Mononuclear cell (primary cell): ENCODE data around the gene CACNA2D3. TPM values are rescaled to one million over a fixed set of nuclear protein-coding genes. Genes with fewer than 3 reads are reported as not detected.
A peak's percentile ranks its signal among the peaks of the same experiment; 100 is the strongest.

Source experiments
- H3K27me3 ChIP-seq: 2 replicates; pipeline ENCODE4 v1.6.0; 2011; ENCODE audit warnings: low read length, control low read depth; ENCODE audit not compliant: insufficient read depth
- H3K4me1 ChIP-seq: 2 replicates; pipeline ENCODE4 v1.5.1; 2011; ENCODE audit warnings: mild to moderate bottlenecking, low read length, control low read depth; ENCODE audit not compliant: insufficient read depth
- H3K4me3 ChIP-seq: 2 replicates; pipeline ENCODE4 v1.5.1; 2011; ENCODE audit warnings: mild to moderate bottlenecking, low read length, moderate library complexity
- H3K9me3 ChIP-seq: 2 replicates; pipeline ENCODE4 v1.5.1; 2011; ENCODE audit warnings: low read depth, mild to moderate bottlenecking, control low read depth, low read length
- total RNA-seq: library from RNA; depleted of rRNA; stranded (reverse); fragments of >200 nt; gene quantifications from one replicate; pipeline ENCODE4 v1.2.3, GENCODE V29; 2012

CACNA2D3 gene
- total RNA-seq, 1 donor: 2.0 TPM

DNA sequence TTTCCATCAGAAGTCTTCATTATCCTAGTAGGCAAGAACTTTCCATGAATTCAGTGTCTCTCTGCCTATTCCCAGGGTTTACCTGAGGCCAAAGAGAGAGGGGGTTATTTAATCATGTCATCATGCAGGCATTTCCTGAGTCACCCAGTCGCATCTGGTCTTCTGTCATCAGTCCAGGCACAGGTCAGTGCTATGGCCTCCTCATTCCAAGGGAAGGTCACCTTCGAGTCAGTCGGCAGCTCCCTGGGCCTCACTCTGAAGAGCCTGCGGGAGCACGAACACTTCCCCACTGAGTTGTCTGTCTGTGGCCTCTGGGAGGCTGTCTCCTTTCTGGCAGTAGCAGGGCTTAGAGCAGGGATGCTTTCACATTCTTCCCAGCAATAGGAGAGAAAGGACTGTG is 831.7 kb downstream of the CACNA2D3 start:
- no peaks in the 10 kb centered on the region for H3K9me3 ChIP-seq

DNA sequence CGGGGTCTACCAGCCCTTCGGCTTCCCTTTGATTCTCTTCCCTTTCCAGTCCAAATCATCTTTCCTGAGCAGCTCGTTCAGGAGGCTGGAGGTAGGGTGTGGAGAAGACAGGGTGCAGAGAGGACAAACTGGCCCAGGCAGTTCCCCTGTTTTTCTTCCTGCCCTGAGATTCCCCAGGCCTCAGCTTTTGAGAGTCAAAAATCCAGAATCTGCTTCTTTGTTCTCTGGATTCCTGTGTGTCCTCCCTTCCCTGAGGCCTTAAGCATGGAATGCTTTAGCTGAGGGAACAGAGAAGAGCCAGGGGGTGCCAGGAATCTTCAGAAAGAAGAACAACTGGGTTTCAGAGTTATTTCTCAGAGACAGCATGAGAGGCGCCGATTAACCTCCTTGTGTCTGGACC is 832.2 kb downstream of the CACNA2D3 start:
- Histone ChIP-seq H3K4me3 (no peak overlapping the region), H3K9me3 (no peaks in the 10 kb centered on the region), H3K4me1 (no peaks in the 10 kb centered on the region), H3K27me3 (no peaks in the 10 kb centered on the region)

More for the DNA sequence above, 831.7 kb downstream of the CACNA2D3 start:
- H3K4me3 ChIP-seq: no peak overlapping the region
- no peaks in the 10 kb centered on the region for H3K27me3 ChIP-seq
- no peaks in the 10 kb centered on the region for H3K4me1 ChIP-seq

DNA sequence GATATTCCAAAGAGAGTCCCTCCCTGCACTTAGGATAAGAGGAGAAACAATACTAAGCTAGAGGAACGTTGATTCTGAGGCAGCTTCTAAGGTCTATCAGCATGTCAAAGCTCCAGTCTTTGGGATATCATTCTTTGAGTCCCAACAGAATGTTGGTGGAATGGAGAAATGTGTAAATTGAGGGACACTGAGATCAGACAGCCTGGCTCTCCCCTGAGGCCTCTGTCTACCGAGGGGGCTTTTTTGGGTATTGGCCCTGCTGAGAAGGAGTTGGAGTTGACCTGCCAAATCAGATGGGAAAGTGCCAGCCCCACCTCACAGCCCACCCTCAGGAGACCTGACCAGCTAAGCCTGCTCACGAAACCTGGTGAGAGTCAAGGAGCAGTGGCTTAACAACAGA is 833.1 kb downstream of the CACNA2D3 start:
- Histone ChIP-seq H3K4me1 (no peaks in the 10 kb centered on the region), H3K9me3 (no peaks in the 10 kb centered on the region), H3K27me3 (no peaks in the 10 kb centered on the region), H3K4me3 (no peak overlapping the region)

DNA sequence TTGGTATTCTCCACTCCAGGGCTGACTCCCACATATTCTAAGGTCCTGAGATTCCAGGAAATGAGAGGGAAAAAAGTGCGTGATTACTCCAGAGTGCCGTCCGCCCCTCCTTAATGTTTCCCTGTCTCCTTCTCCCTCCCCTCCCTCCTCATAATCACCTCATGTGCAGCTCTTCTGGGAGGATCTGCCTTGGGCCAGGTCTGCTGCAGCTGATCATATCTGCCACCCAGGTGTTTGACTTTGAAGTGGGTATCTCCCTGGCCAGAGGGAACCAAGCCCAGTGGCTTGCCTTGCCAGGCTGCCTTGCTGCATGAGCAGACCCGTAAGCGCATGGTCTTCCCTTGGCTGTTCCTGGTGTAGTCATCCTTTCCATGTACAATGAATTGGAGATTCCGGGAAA is 833.6 kb downstream of the CACNA2D3 start:
- Histone ChIP-seq H3K27me3 (no peaks in the 10 kb centered on the region), H3K9me3 (no peaks in the 10 kb centered on the region), H3K4me1 (no peaks in the 10 kb centered on the region), H3K4me3 (no peak overlapping the region)

DNA sequence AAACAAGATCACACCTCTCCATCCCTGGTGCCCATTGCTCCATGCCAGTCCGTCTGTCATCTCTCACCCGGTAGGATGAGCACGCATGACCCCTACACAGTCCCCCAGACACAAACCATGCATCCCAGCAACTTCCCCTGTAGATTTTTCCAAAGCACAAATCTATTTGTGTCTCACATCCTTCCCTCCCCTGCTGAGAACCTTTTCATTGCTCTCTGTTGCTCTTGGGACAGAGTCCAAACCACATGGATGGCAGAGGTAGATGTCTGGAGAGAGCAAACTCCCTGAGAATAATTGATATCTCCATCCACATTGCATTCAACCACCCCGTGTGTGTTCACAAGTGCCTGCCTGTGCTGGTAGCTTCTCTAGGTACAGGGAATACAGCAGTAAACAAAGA is 835.4 kb downstream of the CACNA2D3 start:
- Histone ChIP-seq H3K9me3 (no peaks in the 10 kb centered on the region), H3K4me1 (no peaks in the 10 kb centered on the region), H3K4me3 (no peak overlapping the region), H3K27me3 (no peaks in the 10 kb centered on the region)

DNA sequence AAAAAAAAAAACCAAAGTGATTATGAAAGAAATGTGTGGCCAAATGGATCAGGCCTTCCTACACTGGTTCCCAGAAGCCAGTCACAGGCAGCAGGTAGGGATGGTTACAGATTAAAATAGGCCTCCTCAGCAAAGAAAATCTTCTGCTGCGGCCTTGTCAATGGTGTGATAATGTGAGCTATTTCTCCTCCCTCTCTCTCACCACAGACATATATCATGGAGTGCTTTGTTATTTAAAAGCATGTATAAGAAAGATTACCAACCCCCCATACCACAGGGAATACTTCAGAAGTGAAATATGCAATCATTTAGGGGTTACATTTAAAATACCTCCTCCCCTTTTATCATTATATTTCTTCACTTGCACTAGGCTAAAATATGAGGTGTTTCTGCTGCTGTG is 837.7 kb downstream of the CACNA2D3 start:
- Histone ChIP-seq H3K9me3 (no peaks in the 10 kb centered on the region), H3K4me3 (no peak overlapping the region), H3K4me1 (peaks cover 21% of the 10 kb centered on the region), H3K27me3 (no peaks in the 10 kb centered on the region)

DNA sequence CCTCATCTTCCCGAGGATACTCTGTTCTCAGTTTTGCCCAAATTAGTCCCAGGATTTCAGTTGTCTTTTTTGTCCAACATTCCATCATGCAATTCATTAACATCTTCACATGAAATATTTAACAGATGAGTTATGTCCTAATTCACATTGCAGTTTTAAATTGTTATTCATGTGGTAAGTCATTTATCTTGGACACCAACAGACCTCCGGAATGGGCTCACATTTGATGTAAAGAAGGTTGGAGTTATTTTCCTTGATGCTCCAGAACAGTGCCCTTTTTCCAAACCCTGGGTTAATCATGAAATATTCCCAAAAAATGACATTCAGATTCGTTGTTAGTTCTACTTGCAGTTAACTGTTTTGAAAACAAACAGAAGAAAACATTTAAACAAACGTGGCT is 838.3 kb downstream of the CACNA2D3 start:
- H3K9me3 ChIP-seq: no peaks in the 10 kb centered on the region
- no peaks in the 10 kb centered on the region for H3K27me3 ChIP-seq
- H3K4me1 ChIP-seq: peaks cover 27% of the 10 kb centered on the region
- no peak overlapping the region for H3K4me3 ChIP-seq

DNA sequence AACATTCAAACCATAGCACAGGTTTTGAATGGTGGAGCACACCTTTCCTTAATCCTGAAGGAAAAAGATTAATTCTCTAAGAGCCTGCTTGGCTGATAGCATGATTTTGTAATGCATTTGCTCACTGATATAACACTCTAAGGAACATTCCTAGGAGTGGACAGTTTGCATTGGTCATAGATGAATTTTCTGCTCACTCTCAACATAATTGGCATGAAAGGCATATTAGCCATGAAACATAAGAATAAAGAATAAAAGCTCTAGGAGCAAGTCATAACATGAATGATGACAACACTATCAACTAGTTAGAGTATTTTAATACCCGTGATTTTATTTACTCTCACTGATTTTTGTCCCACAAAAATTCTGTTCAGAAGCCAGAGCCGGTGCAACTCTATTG is 839.8 kb downstream of the CACNA2D3 start:
- Histone ChIP-seq H3K27me3 (no peaks in the 10 kb centered on the region), H3K4me3 (no peak overlapping the region), H3K4me1 (peaks cover 42% of the 10 kb centered on the region), H3K9me3 (no peaks in the 10 kb centered on the region)

DNA sequence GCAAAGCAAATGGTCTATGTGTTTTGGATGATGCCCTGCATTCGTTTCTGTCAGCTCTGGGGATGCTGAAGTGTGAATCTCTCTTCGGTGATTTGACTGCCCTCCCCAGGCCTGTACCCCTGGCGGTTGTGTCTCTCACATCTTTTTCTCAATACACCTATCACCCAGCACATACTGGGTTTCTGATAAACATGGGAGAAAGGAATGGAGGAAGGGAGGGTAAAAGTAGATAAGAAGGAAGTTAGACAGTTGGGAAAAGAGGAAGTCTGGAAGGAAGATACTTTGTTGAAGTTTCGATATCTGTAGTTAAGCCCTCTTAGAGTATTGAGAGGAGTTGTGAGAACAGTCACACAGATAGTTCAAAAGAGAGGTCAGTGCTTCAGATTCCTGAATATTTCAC is 841.3 kb downstream of the CACNA2D3 start:
- Histone ChIP-seq H3K9me3 (no peaks in the 10 kb centered on the region), H3K4me1 (peaks cover 50% of the 10 kb centered on the region), H3K4me3 (no peak overlapping the region), H3K27me3 (no peaks in the 10 kb centered on the region)

DNA sequence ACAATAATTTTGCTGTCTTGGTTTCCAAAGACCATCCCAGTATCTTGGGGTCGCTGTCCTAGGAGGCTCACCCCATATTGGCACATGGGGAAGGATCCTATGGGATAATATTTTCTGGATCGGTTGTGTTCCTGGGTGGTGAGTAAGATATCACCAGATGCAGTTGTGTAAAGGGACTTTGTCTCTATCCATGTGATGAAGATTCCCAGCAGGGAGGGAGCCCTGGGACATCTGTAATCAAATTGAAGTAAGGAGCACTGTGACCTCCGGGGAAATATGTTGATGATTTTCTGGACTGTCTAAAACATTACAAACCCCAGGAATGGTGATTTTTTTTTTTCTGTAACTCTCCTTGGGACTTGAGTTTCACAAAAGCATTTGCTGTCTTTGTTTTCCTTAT is 841.7 kb downstream of the CACNA2D3 start:
- H3K9me3 ChIP-seq: no peaks in the 10 kb centered on the region
- H3K27me3 ChIP-seq: no peaks in the 10 kb centered on the region
- no peak overlapping the region for H3K4me3 ChIP-seq
- peaks cover 53% of the 10 kb centered on the region for H3K4me1 ChIP-seq

DNA sequence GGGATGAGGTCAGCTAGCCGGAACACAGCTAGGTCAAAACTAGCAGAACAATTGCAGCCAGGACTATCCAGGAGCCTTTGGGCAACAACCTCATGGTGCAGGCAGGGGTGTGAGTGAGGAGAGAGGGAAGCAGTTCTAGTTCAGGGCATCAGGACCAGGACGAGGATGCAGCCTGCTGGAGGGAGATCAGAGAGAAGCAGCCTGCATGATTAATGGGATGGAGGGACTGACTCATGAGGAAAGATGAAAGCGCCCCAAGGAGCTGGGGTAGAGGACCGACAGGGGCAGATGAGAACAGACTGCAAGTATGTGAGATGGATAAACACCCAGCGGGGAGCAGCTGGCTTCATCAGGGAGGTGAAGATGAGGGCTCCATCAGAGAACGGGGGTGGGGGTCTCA is 843.4 kb downstream of the CACNA2D3 start:
- Histone ChIP-seq H3K9me3 (no peaks in the 10 kb centered on the region), H3K27me3 (no peaks in the 10 kb centered on the region), H3K4me3 (no peak overlapping the region), H3K4me1 (peaks cover 62% of the 10 kb centered on the region)

DNA sequence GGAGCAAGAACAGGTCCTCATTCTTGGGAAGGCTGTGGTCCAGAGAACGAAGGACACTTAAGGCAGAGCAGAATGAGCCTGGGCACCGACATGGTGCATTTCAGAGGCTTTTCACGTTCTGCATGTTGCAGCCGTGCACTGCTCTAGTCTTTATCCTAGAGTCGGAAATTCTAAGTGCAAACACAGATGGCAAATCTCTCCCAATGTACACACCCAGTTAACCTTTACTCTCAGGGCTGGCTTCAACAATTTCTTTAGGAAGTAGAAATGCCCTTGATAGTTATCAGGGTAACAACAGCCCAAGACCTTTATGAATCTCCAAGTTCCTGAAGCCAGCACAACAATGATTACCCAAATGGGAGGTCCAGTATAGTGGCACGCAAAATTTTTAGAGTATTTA is 844.6 kb downstream of the CACNA2D3 start:
- H3K4me1 ChIP-seq: peaks cover 62% of the 10 kb centered on the region
- no peak overlapping the region for H3K4me3 ChIP-seq
- H3K27me3 ChIP-seq: no peaks in the 10 kb centered on the region
- no peaks in the 10 kb centered on the region for H3K9me3 ChIP-seq

DNA sequence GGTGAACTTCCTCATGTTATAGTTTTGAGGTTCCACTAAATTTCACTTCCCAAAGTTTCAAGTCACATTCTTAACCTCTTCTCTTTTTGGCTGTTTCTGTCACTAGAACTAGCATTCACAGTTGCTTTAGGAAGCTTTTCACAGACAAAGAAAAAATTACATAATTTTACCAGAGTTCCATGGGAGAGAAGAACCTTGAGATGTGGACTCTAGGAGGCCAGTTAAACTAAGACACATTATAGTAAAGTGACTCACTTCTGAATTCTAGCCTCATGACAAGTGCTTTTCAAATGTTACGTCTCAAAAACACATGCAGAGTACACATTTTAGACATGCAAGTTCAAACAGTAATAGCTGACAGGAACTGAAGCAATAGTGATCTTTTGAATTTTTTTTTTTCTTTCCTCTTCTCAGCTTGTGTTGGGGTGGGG is 845.4 kb downstream of the CACNA2D3 start:
- H3K4me1 ChIP-seq: peaks cover 62% of the 10 kb centered on the region
- no peaks in the 10 kb centered on the region for H3K27me3 ChIP-seq
- H3K4me3 ChIP-seq: no peak overlapping the region
- no peaks in the 10 kb centered on the region for H3K9me3 ChIP-seq

DNA sequence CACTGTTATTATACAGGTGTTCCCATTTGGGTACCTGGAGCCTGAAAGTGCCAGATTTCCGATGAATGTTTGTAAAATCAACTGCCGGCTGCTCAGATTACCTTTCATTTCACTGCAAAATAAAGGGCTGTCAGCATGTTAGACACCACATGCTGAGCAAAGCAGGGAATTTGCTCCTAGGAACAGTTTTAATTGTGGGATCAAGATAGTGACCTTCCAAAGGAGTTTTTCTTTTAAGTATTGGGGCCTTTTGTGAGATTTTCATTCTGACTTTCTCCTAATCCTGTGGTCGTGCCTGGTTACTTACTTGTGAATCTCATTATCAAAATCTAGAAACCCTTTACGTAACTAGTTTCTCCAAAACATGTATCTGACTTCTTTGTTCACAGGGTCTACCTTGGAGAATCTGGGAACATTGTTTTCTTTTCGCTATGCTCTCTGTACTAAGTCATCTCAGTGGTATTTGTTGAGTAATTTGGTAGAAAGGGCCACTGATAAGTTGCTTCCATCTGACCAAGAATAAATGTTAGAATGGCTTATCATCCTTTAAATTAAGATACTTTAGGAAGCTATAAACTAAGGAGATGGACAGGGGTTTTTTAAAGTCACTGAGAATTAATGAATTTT is 846.3 kb downstream of the CACNA2D3 start:
- Histone ChIP-seq H3K4me1 (peaks cover 55% of the 10 kb centered on the region), H3K9me3 (no peaks in the 10 kb centered on the region), H3K4me3 (peak overlapping the region; percentile 7), H3K27me3 (no peaks in the 10 kb centered on the region)

DNA sequence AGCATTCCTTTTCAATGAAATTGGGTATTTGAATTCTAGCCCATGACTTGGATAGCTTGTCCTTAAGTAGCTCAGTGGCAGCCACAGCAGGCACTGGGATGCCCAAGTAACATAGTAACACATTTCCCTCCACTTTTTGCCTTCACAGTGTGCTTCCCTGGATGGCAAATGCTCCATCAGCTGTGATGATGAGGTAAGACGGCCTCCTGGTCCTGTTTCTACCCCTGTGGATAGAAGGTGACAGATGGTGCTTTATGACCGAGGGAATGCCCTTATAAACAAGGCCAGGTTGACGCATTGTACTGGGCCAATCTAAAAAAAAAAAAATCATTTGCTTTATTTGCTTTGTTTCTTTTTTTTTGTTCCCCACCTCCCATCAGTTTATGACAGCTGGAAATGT is 847.3 kb downstream of the CACNA2D3 start:
- Histone ChIP-seq H3K9me3 (no peaks in the 10 kb centered on the region), H3K27me3 (no peaks in the 10 kb centered on the region), H3K4me3 (no peak overlapping the region), H3K4me1 (peaks cover 45% of the 10 kb centered on the region)

DNA sequence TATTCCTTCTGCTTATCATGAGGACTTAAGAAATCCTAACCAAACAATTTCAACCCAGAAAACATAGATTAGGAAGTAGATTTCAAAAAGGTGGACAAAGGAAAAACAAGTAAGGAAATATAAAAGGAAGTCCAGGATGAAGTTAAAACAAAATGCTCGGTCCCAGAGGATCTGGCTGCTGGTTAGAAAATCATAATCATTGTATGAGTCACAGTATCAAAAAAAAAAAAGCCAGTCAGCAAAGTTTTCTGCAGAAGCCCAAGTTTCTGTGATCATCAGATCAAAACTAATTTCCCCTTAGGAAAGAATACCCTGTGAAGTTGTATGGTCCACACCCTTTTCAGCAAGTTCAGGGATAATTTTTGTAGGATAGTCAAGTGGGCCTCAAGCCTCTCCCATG is 848.5 kb downstream of the CACNA2D3 start:
- peaks cover 33% of the 10 kb centered on the region for H3K4me1 ChIP-seq
- H3K9me3 ChIP-seq: no peaks in the 10 kb centered on the region
- H3K27me3 ChIP-seq: no peaks in the 10 kb centered on the region
- H3K4me3 ChIP-seq: no peak overlapping the region
